H1 (cell line): ENCODE measurements around the gene GIGYF2. TPM values are rescaled to one million over a fixed set of nuclear protein-coding genes. Genes with fewer than 3 reads are reported as not detected.

Experiments used
- CTCF ChIA-PET: fragments of 300-600 bp; sonication (Branson Sonifier 250); formaldehyde crosslinking; loops from one replicate; lab custom pipeline; 2021; ENCODE audit not compliant: partially characterized antibody; lab: Charles Lee
- POLR2A ChIA-PET: fragments of 300-600 bp; sonication (Branson Sonifier 250); formaldehyde crosslinking; loops from one replicate; lab custom pipeline; 2021; ENCODE audit warnings: inconsistent platforms; ENCODE audit not compliant: partially characterized antibody; lab: Charles Lee
- DNase-seq, 2 experiments: peaks; one replicate each; pipeline versions ENCODE4 v3.0.0 to v3.0.0-alpha.2; 2010 to 2022; ENCODE audit warnings: low spot score in 2 of 2, low read depth in 1 of 2, mixed read lengths in 1 of 2
- FAIRE-seq: peaks from 2 replicates; lab custom pipeline; 2011; peaks lifted over from hg19 to GRCh38; lab: Jason Lieb, UNC
- H2AFZ ChIP-seq: 2 replicates; pipeline ENCODE4 v1.8.1; 2012; ENCODE audit warnings: low read length, inconsistent platforms
- H2AK5ac ChIP-seq: 2 replicates; pipeline ENCODE4 v1.6.1; 2013; ENCODE audit warnings: low read depth, low read length
- H2BK120ac ChIP-seq: replicated peaks from 2 replicates; pipeline ENCODE3; 2013; ENCODE audit warnings: low read depth, low read length, inconsistent platforms
- H2BK12ac ChIP-seq: 2 replicates; pipeline ENCODE4 v1.6.1; 2013; ENCODE audit warnings: low read depth, low read length
- H2BK15ac ChIP-seq: 2 replicates; pipeline ENCODE4 v1.6.1; 2013; ENCODE audit warnings: low read length
- H2BK20ac ChIP-seq: 2 replicates; pipeline ENCODE4 v1.6.1; 2013; ENCODE audit warnings: low read length
- H2BK5ac ChIP-seq: 2 replicates; pipeline ENCODE4 v1.6.1; 2013; ENCODE audit warnings: low read depth, low read length
- H3K14ac ChIP-seq: 2 replicates; pipeline ENCODE4 v1.6.1; 2013; ENCODE audit warnings: inconsistent platforms; ENCODE audit not compliant: insufficient read length
- H3K18ac ChIP-seq: 2 replicates; pipeline ENCODE4 v1.6.1; 2013; ENCODE audit warnings: low read length; ENCODE audit errors: extremely low read depth
- H3K23ac ChIP-seq: 2 replicates; pipeline ENCODE4 v1.6.1; 2013; ENCODE audit warnings: inconsistent platforms; ENCODE audit not compliant: insufficient read length
- H3K23me2 ChIP-seq: 2 replicates; pipeline ENCODE4 v1.6.1; 2013; ENCODE audit warnings: low read depth, low read length
- H3K27ac ChIP-seq: 2 replicates; pipeline ENCODE4 v1.6.1; 2011; ENCODE audit warnings: low read depth, low read length, inconsistent platforms
- H3K27me3 ChIP-seq, 4 experiments: replicated peaks in 1 of 4; 1 replicate in 1 of 4; 2 replicates in 3 of 4; pipeline versions ENCODE4 v1.6.1 to v1.8.1; 2011 to 2013; ENCODE audit warnings: low read length in 3 of 4, mild to moderate bottlenecking in 3 of 4, inconsistent platforms in 2 of 4, mixed read lengths in 2 of 4, moderate library complexity in 1 of 4; ENCODE audit not compliant: control insufficient read depth in 3 of 4, insufficient read depth in 3 of 4; ENCODE audit errors: extremely low read depth in 1 of 4
- H3K36me3 ChIP-seq, 4 experiments: 2 replicates each; pipeline versions ENCODE4 v1.6.1 to v1.8.1; 2011 to 2013; ENCODE audit warnings: mild to moderate bottlenecking in 4 of 4, low read length in 3 of 4, moderate library complexity in 2 of 4, control low read depth in 1 of 4, inconsistent platforms in 1 of 4; ENCODE audit not compliant: insufficient read depth in 4 of 4, control insufficient read depth in 2 of 4
- H3K4ac ChIP-seq: replicated peaks from 2 replicates; pipeline ENCODE3; 2013; ENCODE audit warnings: low read length, low read depth, mixed read lengths, inconsistent platforms; ENCODE audit not compliant: insufficient read length
- H3K4me1 ChIP-seq, 4 experiments: replicated peaks in 1 of 4; 1 replicate in 1 of 4; 2 replicates in 3 of 4; pipeline versions ENCODE4 v1.6.1 to v1.8.1; 2011 to 2013; ENCODE audit warnings: low read length in 3 of 4, inconsistent platforms in 2 of 4, mixed read lengths in 1 of 4; ENCODE audit not compliant: insufficient read depth in 4 of 4, control insufficient read depth in 3 of 4
- H3K4me2 ChIP-seq, 2 experiments: 2 replicates each; pipeline versions ENCODE4 v1.6.1 to v1.8.1; 2011 to 2013; ENCODE audit warnings: low read depth in 2 of 2, low read length in 2 of 2, control low read depth in 1 of 2, inconsistent platforms in 1 of 2, mild to moderate bottlenecking in 1 of 2; ENCODE audit not compliant: insufficient read depth in 1 of 2
- H3K4me3 ChIP-seq, 4 experiments: fragments of 200-600, 300-600 bp in 1 of 4; sonication (generic), shearing (Covaris generic), sonication (Bioruptor Twin) in 1 of 4; 2 replicates each; pipeline versions ENCODE4 v1.5.1 to v1.8.1; 2011 to 2016; ENCODE audit warnings: low read length in 4 of 4, low read depth in 3 of 4, control low read depth in 2 of 4, inconsistent platforms in 2 of 4, mild to moderate bottlenecking in 2 of 4, mixed read lengths in 1 of 4, moderate library complexity in 1 of 4; ENCODE audit not compliant: insufficient read depth in 2 of 4; ENCODE audit errors: extremely low read depth in 1 of 4
- H3K56ac ChIP-seq: replicated peaks from 2 replicates; pipeline ENCODE3; 2013; ENCODE audit warnings: low read depth, mild to moderate bottlenecking, mixed read lengths, low read length, inconsistent platforms; ENCODE audit not compliant: insufficient read length
- H3K79me1 ChIP-seq: 2 replicates; pipeline ENCODE4 v1.6.1; 2013; ENCODE audit warnings: low read depth, low read length, control low read depth
- H3K79me2 ChIP-seq, 2 experiments: 2 replicates each; pipeline versions ENCODE4 v1.6.1 to v1.8.1; 2012 to 2013; ENCODE audit warnings: low read length in 2 of 2, mild to moderate bottlenecking in 2 of 2, inconsistent platforms in 1 of 2; ENCODE audit not compliant: insufficient read depth in 2 of 2, control insufficient read depth in 1 of 2
- H3K9ac ChIP-seq, 4 experiments: replicated peaks in 1 of 4; 1 replicate in 1 of 4; 2 replicates in 3 of 4; pipeline versions ENCODE4 v1.6.1 to v1.8.1; 2011 to 2013; ENCODE audit warnings: low read depth in 3 of 4, low read length in 3 of 4, control low read depth in 2 of 4, mild to moderate bottlenecking in 2 of 4, moderate library complexity in 2 of 4, inconsistent platforms in 1 of 4; ENCODE audit errors: extremely low read depth in 1 of 4
- H3K9me3 ChIP-seq, 2 experiments: 2 replicates each; pipeline versions ENCODE4 v1.6.1 to v1.8.1; 2012 to 2013; ENCODE audit warnings: mild to moderate bottlenecking in 2 of 2, moderate library complexity in 2 of 2, control low read depth in 1 of 2, inconsistent platforms in 1 of 2, low read depth in 1 of 2, low read length in 1 of 2, mixed read lengths in 1 of 2; ENCODE audit not compliant: insufficient read depth in 2 of 2
- H4K20me1 ChIP-seq, 2 experiments: replicated peaks in 1 of 2; 2 replicates each; pipeline versions ENCODE3 to v1.8.1; 2011 to 2013; ENCODE audit warnings: inconsistent platforms in 2 of 2, low read length in 2 of 2, mild to moderate bottlenecking in 1 of 2; ENCODE audit not compliant: insufficient read depth in 2 of 2, control insufficient read depth in 1 of 2
- H4K5ac ChIP-seq: 2 replicates; pipeline ENCODE4 v1.6.1; 2013; ENCODE audit warnings: low read length, low read depth, mixed read lengths, inconsistent platforms; ENCODE audit not compliant: insufficient read length
- H4K8ac ChIP-seq: 2 replicates; pipeline ENCODE4 v1.8.0; 2013; ENCODE audit warnings: mild to moderate bottlenecking, moderate library complexity, low read length, inconsistent platforms; ENCODE audit not compliant: insufficient read depth; ENCODE audit errors: extremely low read depth
- H4K91ac ChIP-seq: replicated peaks from 2 replicates; pipeline ENCODE3; 2013; ENCODE audit warnings: low read length, mixed read lengths, inconsistent platforms; ENCODE audit not compliant: insufficient read length
- WGBS, 2 experiments: shearing (Covaris generic) in 1 of 2; methylation state at CpG; one replicate each; pipeline versions ENCODE4 v1.1.6 to v1.1.7; 2013 to 2015; ENCODE audit warnings: low lambda C conversion rate in 2 of 2, mixed read lengths in 2 of 2, inconsistent platforms in 1 of 2, low coverage in 1 of 2, missing lambda C conversion rate in 1 of 2; ENCODE audit not compliant: insufficient replicate concordance in 2 of 2, insufficient coverage in 1 of 2, insufficient read length in 1 of 2; ENCODE audit errors: extremely low coverage in 1 of 2, missing lambda C conversion rate in 1 of 2; 5-methylcytosine and 5-hydroxymethylcytosine counted together
- polyA plus RNA-seq, 7 experiments: library from polyadenylated mRNA; depleted of rRNA in 3 of 7; stranded (reverse) in 5 of 7; unstranded in 2 of 7; fragments of >200 nt in 5 of 7; fragments of 200-250 nt in 2 of 7; gene quantifications; 1 replicate in 5 of 7; 2 replicates in 1 of 7; 4 replicates in 1 of 7; pipeline versions ENCODE4 v1.2.1 to v1.2.3, GENCODE V29; 2011 to 2013; ENCODE audit warnings: missing spikeins in 2 of 7, mixed read lengths in 2 of 7
- total RNA-seq: library from RNA; stranded (reverse); fragmentation: NEBNext Ultra II Directional; extraction: Animal tissue kit (Norgen Biotek cat#: 25700); gene quantifications from 2 replicates; pipeline ENCODE4 v1.2.1, GENCODE V29; 2021

The GIGYF2 gene
- total and polyA plus RNA-seq, 2 of the 8 experiments (the other 6 are each of a cell fraction or from before 2014, with no cell fraction given) = 22.3 to 62.0 TPM

GRCh38 chr2:232723027-232723426 lies 25.9 kb downstream of the GIGYF2 start:
- Histone ChIP-seq H3K79me1 (peaks cover 5% of the 10 kb centered on the region), H3K36me3 (peaks cover 0 to 23% (median 4%) of the 10 kb centered on the region in 4 experiments; a peak in 3 of 8 replicates), H4K20me1 (peaks cover 3 to 11% of the 10 kb centered on the region in 2 experiments), H3K27me3 (no peaks in the 10 kb centered on the region), H2BK20ac (no peak overlapping the region), H3K9me3 (no peaks in the 10 kb centered on the region), H3K4ac (no peak overlapping the region), H2AK5ac (no peak overlapping the region), H3K4me2 (no peak overlapping the region), H3K4me1 (no peaks in the 10 kb centered on the region), H3K18ac (no peak overlapping the region), H2BK15ac (no peak overlapping the region), H2BK120ac (no peak overlapping the region), H3K9ac (no peak overlapping the region), H3K4me3 (no peak overlapping the region), H3K27ac (no peak overlapping the region), H2AFZ (no peak overlapping the region), H2BK5ac (no peak overlapping the region), H2BK12ac (no peak overlapping the region), H4K91ac (no peak overlapping the region), H4K5ac (no peak overlapping the region), H4K8ac (no peak overlapping the region), H3K56ac (no peak overlapping the region), H3K23ac (no peak overlapping the region), H3K14ac (no peak overlapping the region), H3K79me2 (peaks cover 0 to 60% of the 10 kb centered on the region in 2 experiments; a peak in 2 of 4 replicates), H3K23me2 (no peaks in the 10 kb centered on the region)
- ChIA-PET CTCF (interaction anchor here (0.7 to 1.3 kb wide), 3 partner anchors 15 to 98 kb away, joined by 3 read pairs; no protein-coding TSS in a partner anchor), POLR2A (no interaction called here)
- DNase-seq (no peak), FAIRE-seq (no peak)
- 95% methylated on average over 1 of the region's 1 CpG; no CpG with 5 or more reads in 1 of the 2 experiments for WGBS, 2 experiments
